Prostate gland (tissue), 2 donors: ENCODE data around the gene GGT7. TPM values are rescaled to one million over a fixed set of nuclear protein-coding genes. Genes with fewer than 3 reads are reported as not detected.

ENCODE experiments used
- DNase-seq: peaks from one replicate; pipeline ENCODE4 v3.0.0-alpha.2; 2019; ENCODE audit warnings: low spot score
- H3K27ac ChIP-seq, 2 donors: fragments of 200-600 bp; sonication (generic); 2 replicates each; pipeline ENCODE4 v1.5.1; 2017 to 2019
- H3K27me3 ChIP-seq: fragments of 200-600 bp; sonication (generic); replicated peaks from 2 replicates; pipeline ENCODE4 v1.5.1; 2019; ENCODE audit not compliant: insufficient read depth
- H3K36me3 ChIP-seq, 2 donors: fragments of 200-600 bp; sonication (generic); 1 replicate in 1 of 2; 2 replicates in 1 of 2; pipeline versions ENCODE4 v1.5.1 to v1.8.1; 2017 to 2019
- H3K4me1 ChIP-seq: fragments of 200-600 bp; sonication (generic); replicated peaks from 2 replicates; pipeline ENCODE4 v1.5.1; 2019
- H3K4me3 ChIP-seq, 2 donors: fragments of 200-600 bp; sonication (generic); 2 replicates each; pipeline ENCODE4 v1.5.1; 2017 to 2019
- H3K9me3 ChIP-seq: fragments of 200-600 bp; sonication (generic); 2 replicates; pipeline ENCODE4 v1.5.1; 2017
- POLR2A ChIP-seq: fragments of 450-650 bp; IDR thresholded peaks from one replicate; pipeline ENCODE4 v1.6.1; 2016; ENCODE audit warnings: antibody characterized with exemption, mild to moderate bottlenecking
- POLR2AphosphoS5 ChIP-seq: sonication (generic); formaldehyde crosslinking; IDR thresholded peaks from one replicate; pipeline ENCODE4 v1.6.1; 2017; ENCODE audit warnings: antibody characterized with exemption
- WGBS: methylation state at CpG from one replicate; pipeline ENCODE4 v1.1.5; 2018; 5-methylcytosine and 5-hydroxymethylcytosine counted together
- intact Hi-C: fragments of 100-400 bp; cut with DNase I; formaldehyde crosslinking; loops from one replicate; pipeline ENCODE4 v1.14.2; 2022
- total RNA-seq, 2 donors: library from RNA; depleted of rRNA; stranded (reverse); fragments of >200 nt; gene quantifications; one replicate each; pipeline ENCODE4 v1.1.0, GENCODE V29; 2016
- TF ChIP-seq, protein P1 (sequence below), 4 experiments: fragments of 200-600 bp in 2 of 4; fragments of 450-650 bp in 2 of 4; sonication (generic) in 2 of 4; IDR thresholded peaks; 1 replicate in 3 of 4; 2 replicates in 1 of 4; pipeline ENCODE4 v1.5.1; 2016 to 2019; ENCODE audit warnings: antibody characterized with exemption in 4 of 4, mild to moderate bottlenecking in 2 of 4, moderate library complexity in 2 of 4

The GGT7 gene
- total RNA-seq, 2 donors from 2014 or later = 22.0 to 28.3 TPM

DNA sequence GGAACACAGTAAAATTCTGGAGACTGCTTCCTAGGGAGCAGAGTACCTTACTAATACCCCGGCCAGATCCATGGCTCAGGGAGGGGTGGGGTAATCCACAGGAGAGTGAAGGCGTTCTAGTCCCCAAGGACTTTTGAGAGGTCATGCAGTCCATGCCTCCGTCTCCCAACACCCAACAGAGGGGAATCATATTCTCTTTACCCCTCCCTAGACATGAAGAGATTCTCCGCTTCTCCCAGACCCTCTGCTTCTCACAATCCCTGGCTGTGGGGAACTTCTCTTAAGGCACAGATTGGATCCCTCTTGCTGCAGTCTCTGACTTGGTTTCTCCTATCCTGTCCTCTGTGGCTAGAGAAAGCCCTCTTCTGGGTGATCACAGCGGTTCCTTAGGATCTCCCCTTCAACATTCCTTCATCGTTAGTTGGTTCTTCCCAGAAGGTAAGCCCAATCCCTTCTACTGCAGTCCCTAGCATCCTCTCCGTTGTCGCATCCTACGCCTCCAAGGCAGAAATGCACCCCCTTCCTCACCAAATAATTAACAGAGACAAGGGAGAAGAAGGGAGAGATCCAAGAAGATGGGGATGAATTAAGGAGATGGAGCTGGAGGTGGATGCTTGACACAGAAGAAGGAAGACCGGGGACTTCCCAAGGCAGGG, 562 bp downstream of the GGT7 start:
- peak overlapping the region; percentile 68 to 75 for H3K27ac ChIP-seq
- DNase-seq = no peak
- no peaks in the 10 kb centered on the region for H3K27me3 ChIP-seq
- TF ChIP-seq, protein P1, sequence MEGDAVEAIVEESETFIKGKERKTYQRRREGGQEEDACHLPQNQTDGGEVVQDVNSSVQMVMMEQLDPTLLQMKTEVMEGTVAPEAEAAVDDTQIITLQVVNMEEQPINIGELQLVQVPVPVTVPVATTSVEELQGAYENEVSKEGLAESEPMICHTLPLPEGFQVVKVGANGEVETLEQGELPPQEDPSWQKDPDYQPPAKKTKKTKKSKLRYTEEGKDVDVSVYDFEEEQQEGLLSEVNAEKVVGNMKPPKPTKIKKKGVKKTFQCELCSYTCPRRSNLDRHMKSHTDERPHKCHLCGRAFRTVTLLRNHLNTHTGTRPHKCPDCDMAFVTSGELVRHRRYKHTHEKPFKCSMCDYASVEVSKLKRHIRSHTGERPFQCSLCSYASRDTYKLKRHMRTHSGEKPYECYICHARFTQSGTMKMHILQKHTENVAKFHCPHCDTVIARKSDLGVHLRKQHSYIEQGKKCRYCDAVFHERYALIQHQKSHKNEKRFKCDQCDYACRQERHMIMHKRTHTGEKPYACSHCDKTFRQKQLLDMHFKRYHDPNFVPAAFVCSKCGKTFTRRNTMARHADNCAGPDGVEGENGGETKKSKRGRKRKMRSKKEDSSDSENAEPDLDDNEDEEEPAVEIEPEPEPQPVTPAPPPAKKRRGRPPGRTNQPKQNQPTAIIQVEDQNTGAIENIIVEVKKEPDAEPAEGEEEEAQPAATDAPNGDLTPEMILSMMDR (IDR thresholded peaks at IDR 0.05) = no peak
- TF ChIP-seq POLR2A = no peak
- TF ChIP-seq POLR2AphosphoS5 = no peak
- no peaks in the 10 kb centered on the region for H3K4me1 ChIP-seq
- WGBS = 42% methylated on average over 10 of the region's 10 CpGs
- no peaks in the 10 kb centered on the region for H3K9me3 ChIP-seq
- H3K4me3 ChIP-seq = peak overlapping the region; percentile 66 to 78
- intact Hi-C loops = loop anchor here (5.0 to 10.0 kb wide), 2 partner anchors 333 to 390 kb away; no protein-coding TSS in a partner anchor
- H3K36me3 ChIP-seq = no peaks in the 10 kb centered on the region

DNA sequence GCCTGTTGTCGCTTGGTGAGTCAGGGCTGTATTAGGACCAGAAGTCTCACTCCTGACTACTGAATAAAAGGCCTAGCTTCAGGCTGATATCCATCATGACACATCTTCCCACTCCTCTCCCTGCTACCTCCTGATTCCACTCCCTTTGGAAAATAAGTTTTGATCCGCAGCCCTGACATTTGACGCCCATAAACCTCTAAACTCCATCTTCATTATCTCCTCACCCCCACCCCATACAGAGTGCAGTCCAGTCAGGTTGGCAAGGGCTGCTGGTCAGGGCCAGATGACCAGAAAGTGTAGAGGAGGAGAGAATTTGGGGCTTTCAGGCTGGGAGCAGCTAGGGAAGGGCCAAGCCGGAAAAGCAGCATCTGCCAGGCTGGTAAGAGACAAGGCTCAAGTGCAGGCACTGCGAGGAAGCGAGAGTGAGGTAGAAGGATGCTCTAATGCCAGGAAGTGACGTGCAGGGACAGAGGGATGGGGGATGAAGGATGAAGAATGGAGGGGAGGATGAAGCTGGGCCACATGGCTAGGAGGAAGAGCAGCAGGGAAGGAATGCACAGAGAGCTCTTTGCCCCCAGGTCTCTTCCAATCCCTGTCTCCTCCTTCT, 1.2 kb downstream of the GGT7 start:
- Histone ChIP-seq H3K27ac (no peak overlapping the region), H3K27me3 (no peaks in the 10 kb centered on the region), H3K9me3 (no peaks in the 10 kb centered on the region), H3K4me1 (no peaks in the 10 kb centered on the region), H3K36me3 (no peaks in the 10 kb centered on the region), H3K4me3 (peak overlapping the region in 1 of 2 donors; percentile 66)
- TF ChIP-seq POLR2AphosphoS5 (no peak), POLR2A (no peak)
- TF ChIP-seq, protein P1 (IDR thresholded peaks at IDR 0.05) = no peak
- 94% methylated on average over 7 of the region's 7 CpGs for WGBS
- intact Hi-C loops = loop anchor here (5.0 to 10.0 kb wide), 2 partner anchors 333 to 391 kb away; no protein-coding TSS in a partner anchor
- no peak for DNase-seq

DNA sequence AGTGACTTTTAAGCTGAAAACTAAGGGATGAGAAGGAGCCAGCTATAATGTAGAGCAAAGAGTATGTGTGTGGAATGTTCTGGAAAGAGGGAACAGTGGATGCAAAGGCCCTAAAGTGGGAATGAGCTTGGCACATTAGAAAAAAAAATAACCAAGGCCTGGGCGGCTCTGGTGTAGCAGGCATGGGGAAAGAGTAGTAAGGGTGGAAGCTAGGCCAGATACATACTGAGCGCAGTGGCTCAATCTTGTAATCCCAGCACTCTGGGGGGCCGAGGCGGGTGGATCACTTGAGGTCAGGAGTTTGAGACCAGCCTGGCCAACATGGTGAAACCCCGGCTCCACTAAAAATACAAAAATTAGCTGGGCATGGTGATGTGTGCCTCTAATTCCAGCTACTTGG, 8.4 kb downstream of the GGT7 start:
- H3K27me3 ChIP-seq = no peaks in the 10 kb centered on the region
- no peaks in the 10 kb centered on the region for H3K4me1 ChIP-seq
- 94% methylated on average over 5 of the region's 5 CpGs for WGBS
- no peaks in the 10 kb centered on the region for H3K36me3 ChIP-seq
- no peak for DNase-seq
- intact Hi-C loops = no loop called here
- no peak overlapping the region for H3K27ac ChIP-seq
- H3K4me3 ChIP-seq = no peak overlapping the region
- TF ChIP-seq POLR2AphosphoS5 = no peak
- TF ChIP-seq POLR2A = no peak
- TF ChIP-seq, protein P1 (IDR thresholded peaks at IDR 0.05) = no peak
- no peaks in the 10 kb centered on the region for H3K9me3 ChIP-seq

DNA sequence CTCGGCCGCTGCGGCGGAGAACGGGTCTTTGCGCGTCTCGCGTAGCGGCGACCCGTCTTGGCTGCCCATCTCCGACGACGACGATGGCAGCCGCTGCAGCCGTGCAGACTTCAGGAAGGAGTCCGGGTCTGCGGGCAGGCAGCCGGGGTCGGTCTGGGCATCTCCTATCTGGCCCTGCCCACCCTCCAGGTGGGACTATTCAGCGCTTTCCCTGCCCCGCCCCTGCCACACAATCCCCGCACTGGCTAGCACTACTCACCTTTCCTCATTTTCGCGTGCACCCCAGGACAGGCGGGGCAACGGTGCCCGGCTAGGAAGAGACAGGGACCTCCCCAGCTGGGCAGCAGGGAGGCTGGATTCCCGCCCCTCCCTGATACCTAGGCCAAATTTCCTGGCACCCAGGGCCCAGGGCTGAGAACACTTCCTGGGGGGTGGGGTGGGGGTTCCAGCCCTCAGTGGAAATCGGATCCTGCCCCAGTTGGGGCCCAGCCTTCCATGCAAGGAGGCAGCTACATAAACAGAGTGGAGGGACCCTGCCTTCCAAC, 9.2 kb downstream of the GGT7 start:
- Histone ChIP-seq H3K4me3 (no peak overlapping the region), H3K36me3 (no peaks in the 10 kb centered on the region), H3K9me3 (no peaks in the 10 kb centered on the region), H3K27me3 (no peaks in the 10 kb centered on the region), H3K27ac (no peak overlapping the region), H3K4me1 (no peaks in the 10 kb centered on the region)
- 74% methylated on average over 32 of the region's 32 CpGs for WGBS
- intact Hi-C loops = no loop called here
- no peak for DNase-seq
- TF ChIP-seq POLR2A (no peak), POLR2AphosphoS5 (no peak)
- TF ChIP-seq, protein P1 (IDR thresholded peaks at IDR 0.05) = no peak
